K562 (cell line): ENCODE data around the gene G6PD. TPM values are rescaled to one million over a fixed set of nuclear protein-coding genes. Genes with fewer than 3 reads are reported as not detected.

Experiments
- C11orf30 ChIP-seq: fragments of 450-650 bp; IDR thresholded peaks from 2 replicates; pipeline ENCODE4 v1.6.1; 2016; ENCODE audit warnings: low read depth, mild to moderate bottlenecking
- ETV6 ChIP-seq, 3 experiments: fragments of 150-350 bp in 1 of 3; sonication (generic) in 1 of 3; formaldehyde crosslinking in 1 of 3; IDR thresholded peaks; 2 replicates each; pipeline versions ENCODE4 v1.6.1 to v1.8.0; 2014 to 2022; ENCODE audit warnings: borderline replicate concordance in 2 of 3, low read depth in 2 of 3, antibody characterized with exemption in 1 of 3, low read length in 1 of 3, mild to moderate bottlenecking in 1 of 3, missing genetic modification reagents in 1 of 3
- JUN ChIP-seq, 2 experiments: sonication (generic) in 1 of 2; formaldehyde crosslinking in 1 of 2; IDR thresholded peaks; 2 replicates each; pipeline versions ENCODE4 v1.6.1 to v1.8.0; 2012 to 2022; ENCODE audit warnings: borderline replicate concordance in 2 of 2, mild to moderate bottlenecking in 2 of 2, improper control_type of control experiment in 1 of 2, low read depth in 1 of 2, low read length in 1 of 2, missing genetic modification reagents in 1 of 2
- MAX ChIP-seq: sonication (generic); formaldehyde crosslinking; IDR thresholded peaks from 2 replicates; pipeline ENCODE4 v1.9.0; 2022; ENCODE audit warnings: mild to moderate bottlenecking, missing genetic modification reagents
- NFIC ChIP-seq: fragments of 450-650 bp; IDR thresholded peaks from 2 replicates; pipeline ENCODE4 v1.6.1; 2017; ENCODE audit warnings: mild to moderate bottlenecking, inconsistent platforms
- ZNF280B ChIP-seq: fragments of 250-450 bp; sonication (Bioruptor Pico); IDR thresholded peaks from 2 replicates; pipeline ENCODE4 v1.5.1; 2021; ENCODE audit warnings: mild to moderate bottlenecking
- ZNF316 ChIP-seq: fragments of 450-650 bp; IDR thresholded peaks from 2 replicates; pipeline ENCODE4 v1.6.1; 2016
- ZNF79 ChIP-seq: fragments of 250-450 bp; sonication (Bioruptor Pico); IDR thresholded peaks from 2 replicates; pipeline ENCODE4 v1.4.0; 2020; ENCODE audit warnings: low read depth, mild to moderate bottlenecking, moderate library complexity
- polyA plus RNA-seq, 8 experiments: library from polyadenylated mRNA; depleted of rRNA in 4 of 8; stranded (reverse) in 5 of 8; unstranded in 3 of 8; fragments of >200 nt; fragmentation: Nextera tagmentation in 2 of 8; fragmentation: Illumina TruSeq in 1 of 8; extraction: Ambion mirVana in 2 of 8; extraction: Trizol in 1 of 8; gene quantifications; 2 replicates each; pipeline versions ENCODE4 v1.2.1 to v1.2.3, GENCODE V29; 2011 to 2014; ENCODE audit warnings: inconsistent platforms in 1 of 8, missing spikeins in 1 of 8
- total RNA-seq, 7 experiments: library from RNA; depleted of rRNA in 6 of 7; stranded (reverse); fragments of >200 nt in 6 of 7; fragmentation: Illumina TruSeq in 2 of 7; extraction: Trizol in 2 of 7; gene quantifications; 2 replicates each; pipeline versions ENCODE4 v1.2.1 to v1.2.3, GENCODE V29; 2011 to 2021; ENCODE audit warnings: low replicate concordance in 1 of 7
- TF ChIP-seq, protein P1 (sequence below), 2 experiments: fragments of 450-650 bp in 1 of 2; sonication (generic) in 1 of 2; formaldehyde crosslinking in 1 of 2; IDR thresholded peaks in 1 of 2; conservative IDR thresholded peaks in 1 of 2; 2 replicates each; pipeline versions ENCODE4 v1.6.1 to v1.8.1; 2016 to 2023; ENCODE audit warnings: mild to moderate bottlenecking in 2 of 2, moderate library complexity in 2 of 2, inconsistent platforms in 1 of 2, missing genetic modification reagents in 1 of 2
- TF ChIP-seq, protein P2 (sequence below): fragments of 450-650 bp; formaldehyde crosslinking; IDR thresholded peaks from 2 replicates; pipeline ENCODE4 v1.4.0; 2022; ENCODE audit warnings: missing genetic modification characterization
- TF ChIP-seq, protein P3 (sequence below), 2 experiments: fragments of 200-800 bp in 1 of 2; sonication (Bioruptor generic) in 1 of 2; sonication (generic) in 1 of 2; formaldehyde crosslinking in 1 of 2; IDR thresholded peaks in 1 of 2; conservative IDR thresholded peaks in 1 of 2; 2 replicates each; pipeline versions ENCODE4 v1.5.0 to v1.6.1; 2016 to 2020; ENCODE audit warnings: missing compliant biosample characterization in 1 of 2, missing genetic modification characterization in 1 of 2, missing genetic modification reagents in 1 of 2

G6PD gene
- total and polyA plus RNA-seq, 9 of the 15 experiments (the other 6 are each of a cell fraction or from before 2014, with no cell fraction given): 2.9 to 222 (median 66.4) TPM

- TF ChIP-seq, protein P1, sequence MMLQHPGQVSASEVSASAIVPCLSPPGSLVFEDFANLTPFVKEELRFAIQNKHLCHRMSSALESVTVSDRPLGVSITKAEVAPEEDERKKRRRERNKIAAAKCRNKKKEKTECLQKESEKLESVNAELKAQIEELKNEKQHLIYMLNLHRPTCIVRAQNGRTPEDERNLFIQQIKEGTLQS (IDR thresholded peaks at IDR 0.05): no peak
- TF ChIP-seq, protein P1 (CRISPR knock-in tag; conservative IDR thresholded peaks at IDR 0.05): no peak
- TF ChIP-seq MAX (CRISPR knock-in tag) (no peak), NFIC (no peak), ZNF280B (CRISPR knock-in tag) (no peak), ZNF79 (CRISPR knock-in tag) (no peak), JUN (IDR thresholded peaks at IDR 0.05; ENCODE audit: borderline replicate concordance, low read depth, low read length) (no peak), JUN (CRISPR knock-in tag; IDR thresholded peaks at IDR 0.05; ENCODE audit: borderline replicate concordance) (no peak), ETV6 (IDR thresholded peaks at IDR 0.05; ENCODE audit: borderline replicate concordance in 1 of 2, low read depth in 2 of 2, low read length in 1 of 2) (no peak), ETV6 (CRISPR knock-in tag; IDR thresholded peaks at IDR 0.05; ENCODE audit: borderline replicate concordance) (no peak), C11orf30 (no peak), ZNF316 (no peak)
- TF ChIP-seq, protein P2, sequence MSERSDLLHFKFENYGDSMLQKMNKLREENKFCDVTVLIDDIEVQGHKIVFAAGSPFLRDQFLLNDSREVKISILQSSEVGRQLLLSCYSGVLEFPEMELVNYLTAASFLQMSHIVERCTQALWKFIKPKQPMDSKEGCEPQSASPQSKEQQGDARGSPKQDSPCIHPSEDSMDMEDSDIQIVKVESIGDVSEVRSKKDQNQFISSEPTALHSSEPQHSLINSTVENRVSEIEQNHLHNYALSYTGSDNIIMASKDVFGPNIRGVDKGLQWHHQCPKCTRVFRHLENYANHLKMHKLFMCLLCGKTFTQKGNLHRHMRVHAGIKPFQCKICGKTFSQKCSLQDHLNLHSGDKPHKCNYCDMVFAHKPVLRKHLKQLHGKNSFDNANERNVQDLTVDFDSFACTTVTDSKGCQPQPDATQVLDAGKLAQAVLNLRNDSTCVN (CRISPR knock-in tag): no peak
- TF ChIP-seq, protein P3, sequence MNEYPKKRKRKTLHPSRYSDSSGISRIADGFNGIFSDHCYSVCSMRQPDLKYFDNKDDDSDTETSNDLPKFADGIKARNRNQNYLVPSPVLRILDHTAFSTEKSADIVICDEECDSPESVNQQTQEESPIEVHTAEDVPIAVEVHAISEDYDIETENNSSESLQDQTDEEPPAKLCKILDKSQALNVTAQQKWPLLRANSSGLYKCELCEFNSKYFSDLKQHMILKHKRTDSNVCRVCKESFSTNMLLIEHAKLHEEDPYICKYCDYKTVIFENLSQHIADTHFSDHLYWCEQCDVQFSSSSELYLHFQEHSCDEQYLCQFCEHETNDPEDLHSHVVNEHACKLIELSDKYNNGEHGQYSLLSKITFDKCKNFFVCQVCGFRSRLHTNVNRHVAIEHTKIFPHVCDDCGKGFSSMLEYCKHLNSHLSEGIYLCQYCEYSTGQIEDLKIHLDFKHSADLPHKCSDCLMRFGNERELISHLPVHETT (CRISPR knock-in tag; conservative IDR thresholded peaks at IDR 0.05 in 1 of 2, IDR thresholded peaks at IDR 0.05 in 1 of 2): no peak
Observed at GRCh38 chrX:154594491-154594890, 47.8 kb upstream of the G6PD start (continued).
